Measurements from ENCODE around the gene TENM3.

The TENM3 gene

GRCh38 chr4:182795446-182796238 is 552.4 kb downstream of the TENM3 start:
- H3K36me3 ChIP-seq (ENCODE audit: control insufficient read depth, insufficient read depth, low read length), result peaks cover 14% of the 10 kb centered on the region
- no peaks in the 10 kb centered on the region for H3K4me1 ChIP-seq (ENCODE audit: control insufficient read depth, insufficient read depth, low read length)
- no peak overlapping the region for H3K4me3 ChIP-seq (ENCODE audit: low read depth, low read length)
- H3K27me3 ChIP-seq (ENCODE audit: control insufficient read depth, insufficient read depth, low read length), result no peaks in the 10 kb centered on the region
- no peak overlapping the region for H3K9ac ChIP-seq (ENCODE audit: low read depth, low read length)
- H3K9me3 ChIP-seq (ENCODE audit: control insufficient read depth, insufficient read depth, low read length), result no peaks in the 10 kb centered on the region

DNA sequence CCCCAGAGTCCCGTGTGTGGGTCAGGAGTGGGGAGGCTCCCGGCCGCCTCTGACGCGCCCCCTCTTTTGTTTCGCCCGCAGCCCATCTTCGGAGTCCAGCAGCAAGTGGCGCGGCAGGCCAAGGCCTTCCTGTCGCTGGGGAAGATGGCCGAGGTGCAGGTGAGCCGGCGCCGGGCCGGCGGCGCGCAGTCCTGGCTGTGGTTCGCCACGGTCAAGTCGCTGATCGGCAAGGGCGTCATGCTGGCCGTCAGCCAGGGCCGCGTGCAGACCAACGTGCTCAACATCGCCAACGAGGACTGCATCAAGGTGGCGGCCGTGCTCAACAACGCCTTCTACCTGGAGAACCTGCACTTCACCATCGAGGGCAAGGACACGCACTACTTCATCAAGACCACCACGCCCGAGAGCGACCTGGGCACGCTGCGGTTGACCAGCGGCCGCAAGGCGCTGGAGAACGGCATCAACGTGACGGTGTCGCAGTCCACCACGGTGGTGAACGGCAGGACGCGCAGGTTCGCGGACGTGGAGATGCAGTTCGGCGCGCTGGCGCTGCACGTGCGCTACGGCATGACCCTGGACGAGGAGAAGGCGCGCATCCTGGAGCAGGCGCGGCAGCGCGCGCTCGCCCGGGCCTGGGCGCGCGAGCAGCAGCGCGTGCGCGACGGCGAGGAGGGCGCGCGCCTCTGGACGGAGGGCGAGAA is 556.5 kb downstream of the TENM3 start:
- Histone ChIP-seq H3K4me1 (ENCODE audit: control insufficient read depth, insufficient read depth, low read length) (peaks cover 11% of the 10 kb centered on the region), H3K9me3 (ENCODE audit: control insufficient read depth, insufficient read depth, low read length) (no peaks in the 10 kb centered on the region), H3K9ac (ENCODE audit: low read depth, low read length) (no peak overlapping the region), H3K27me3 (ENCODE audit: control insufficient read depth, insufficient read depth, low read length) (no peaks in the 10 kb centered on the region), H3K36me3 (ENCODE audit: control insufficient read depth, insufficient read depth, low read length) (peaks cover 7% of the 10 kb centered on the region), H3K4me3 (ENCODE audit: low read depth, low read length) (no peak overlapping the region)

DNA sequence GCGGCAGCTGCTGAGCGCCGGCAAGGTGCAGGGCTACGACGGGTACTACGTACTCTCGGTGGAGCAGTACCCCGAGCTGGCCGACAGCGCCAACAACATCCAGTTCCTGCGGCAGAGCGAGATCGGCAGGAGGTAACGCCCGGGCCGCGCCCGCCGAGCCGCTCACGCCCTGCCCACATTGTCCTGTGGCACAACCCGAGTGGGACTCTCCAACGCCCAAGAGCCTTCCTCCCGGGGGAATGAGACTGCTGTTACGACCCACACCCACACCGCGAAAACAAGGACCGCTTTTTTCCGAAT is 557.0 kb downstream of the TENM3 start:
- Histone ChIP-seq H3K9ac (ENCODE audit: low read depth, low read length) (no peak overlapping the region), H3K36me3 (ENCODE audit: control insufficient read depth, insufficient read depth, low read length) (peaks cover 7% of the 10 kb centered on the region), H3K4me3 (ENCODE audit: low read depth, low read length) (no peak overlapping the region), H3K27me3 (ENCODE audit: control insufficient read depth, insufficient read depth, low read length) (no peaks in the 10 kb centered on the region), H3K4me1 (ENCODE audit: control insufficient read depth, insufficient read depth, low read length) (peaks cover 11% of the 10 kb centered on the region), H3K9me3 (ENCODE audit: control insufficient read depth, insufficient read depth, low read length) (no peaks in the 10 kb centered on the region)

DNA sequence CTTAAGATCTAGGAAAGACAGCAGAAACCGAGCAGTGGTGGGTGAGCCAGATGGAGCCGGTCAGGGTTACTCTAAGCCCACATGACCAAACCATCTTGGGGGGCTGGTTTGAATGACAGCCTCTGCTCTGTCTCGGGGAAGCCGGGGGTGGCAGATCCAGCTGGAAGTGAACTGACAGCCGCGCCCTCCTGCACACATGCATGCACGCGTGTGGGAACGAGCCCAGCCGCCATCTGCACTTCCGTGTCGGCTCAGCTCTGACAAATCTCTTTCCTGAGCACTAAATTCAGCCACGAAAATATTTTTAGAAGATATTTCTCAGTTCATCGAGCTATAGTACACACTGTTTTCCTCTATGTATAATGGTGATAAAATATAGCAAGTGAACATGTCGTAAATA is 558.4 kb downstream of the TENM3 start:
- H3K4me3 ChIP-seq (ENCODE audit: low read depth, low read length), result no peak overlapping the region
- peaks cover 7% of the 10 kb centered on the region for H3K36me3 ChIP-seq (ENCODE audit: control insufficient read depth, insufficient read depth, low read length)
- H3K9ac ChIP-seq (ENCODE audit: low read depth, low read length), result no peak overlapping the region
- no peaks in the 10 kb centered on the region for H3K9me3 ChIP-seq (ENCODE audit: control insufficient read depth, insufficient read depth, low read length)
- no peaks in the 10 kb centered on the region for H3K27me3 ChIP-seq (ENCODE audit: control insufficient read depth, insufficient read depth, low read length)
- peaks cover 11% of the 10 kb centered on the region for H3K4me1 ChIP-seq (ENCODE audit: control insufficient read depth, insufficient read depth, low read length)

DNA sequence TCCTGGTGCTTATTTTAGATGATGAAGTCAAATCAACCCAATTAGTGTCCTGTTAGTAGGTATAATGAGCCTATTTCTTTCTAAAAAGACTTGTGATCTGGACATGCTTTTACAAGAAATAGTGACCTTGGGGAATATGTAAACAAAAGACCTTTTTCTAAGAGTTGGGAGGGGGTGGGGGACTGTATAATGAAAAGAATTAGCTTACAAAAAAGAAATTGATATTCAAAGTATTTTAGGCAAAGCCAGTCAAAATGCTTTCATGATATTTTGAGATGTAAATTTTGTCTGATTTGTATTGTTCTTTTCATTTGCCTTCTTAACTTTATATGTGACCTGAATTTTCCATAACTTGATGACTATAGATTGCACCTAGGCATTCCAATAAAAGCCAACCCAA is 559.4 kb downstream of the TENM3 start:
- Histone ChIP-seq H3K9me3 (ENCODE audit: control insufficient read depth, insufficient read depth, low read length) (no peaks in the 10 kb centered on the region), H3K36me3 (ENCODE audit: control insufficient read depth, insufficient read depth, low read length) (peaks cover 7% of the 10 kb centered on the region), H3K9ac (ENCODE audit: low read depth, low read length) (no peak overlapping the region), H3K27me3 (ENCODE audit: control insufficient read depth, insufficient read depth, low read length) (peaks cover 4% of the 10 kb centered on the region), H3K4me1 (ENCODE audit: control insufficient read depth, insufficient read depth, low read length) (peaks cover 14% of the 10 kb centered on the region), H3K4me3 (ENCODE audit: low read depth, low read length) (no peak overlapping the region)

GRCh38 chr4:182803235-182803634 is 560.0 kb downstream of the TENM3 start:
- H3K36me3 ChIP-seq (ENCODE audit: control insufficient read depth, insufficient read depth, low read length), result peaks cover 7% of the 10 kb centered on the region
- no peak overlapping the region for H3K9ac ChIP-seq (ENCODE audit: low read depth, low read length)
- peaks cover 4% of the 10 kb centered on the region for H3K27me3 ChIP-seq (ENCODE audit: control insufficient read depth, insufficient read depth, low read length)
- H3K4me1 ChIP-seq (ENCODE audit: control insufficient read depth, insufficient read depth, low read length), result peaks cover 14% of the 10 kb centered on the region
- H3K9me3 ChIP-seq (ENCODE audit: control insufficient read depth, insufficient read depth, low read length), result no peaks in the 10 kb centered on the region
- H3K4me3 ChIP-seq (ENCODE audit: low read depth, low read length), result no peak overlapping the region

DNA sequence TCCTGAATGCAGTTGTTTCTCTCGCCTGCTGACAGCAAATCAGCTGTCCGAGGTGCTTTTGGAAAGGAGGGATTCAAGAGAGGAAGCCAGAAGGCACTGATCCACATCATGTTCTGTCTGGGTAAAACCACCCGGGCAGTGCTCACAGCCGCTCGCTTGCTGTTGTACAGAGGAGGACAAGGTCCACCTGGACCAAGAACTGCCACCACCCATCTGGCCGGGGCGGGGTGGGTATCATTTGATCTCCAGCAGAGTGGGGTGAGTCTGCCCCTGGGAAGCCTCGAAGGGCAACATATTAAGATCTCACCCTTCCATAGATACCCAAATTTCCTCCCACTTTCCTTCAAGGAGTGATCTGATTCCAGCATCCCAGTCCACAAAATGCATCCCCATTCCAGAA is 560.9 kb downstream of the TENM3 start:
- peaks cover 14% of the 10 kb centered on the region for H3K4me1 ChIP-seq (ENCODE audit: control insufficient read depth, insufficient read depth, low read length)

DNA sequence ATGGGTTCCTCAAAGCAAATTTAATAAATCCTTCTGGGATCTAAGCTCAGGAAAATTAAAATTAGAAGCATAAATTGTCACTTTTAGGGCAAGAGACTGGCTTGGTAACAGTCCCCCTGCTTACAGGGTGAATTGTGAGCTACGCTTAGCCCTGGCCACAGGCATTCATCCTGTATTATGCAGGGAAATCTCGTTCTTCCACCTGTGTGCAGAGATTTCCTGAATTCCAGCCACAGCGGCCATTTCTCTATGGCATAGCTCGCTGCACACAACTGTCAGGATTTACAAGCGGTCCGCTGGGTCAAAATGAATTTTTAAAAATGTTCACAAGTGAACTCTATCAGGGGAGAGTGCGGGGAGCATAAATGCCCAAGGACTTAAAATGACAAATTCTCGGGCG is 562.1 kb downstream of the TENM3 start:
- H3K4me1 ChIP-seq (ENCODE audit: control insufficient read depth, insufficient read depth, low read length), result peaks cover 14% of the 10 kb centered on the region
- H3K9me3 ChIP-seq (ENCODE audit: control insufficient read depth, insufficient read depth, low read length), result no peaks in the 10 kb centered on the region
- H3K9ac ChIP-seq (ENCODE audit: low read depth, low read length), result no peak overlapping the region
- H3K27me3 ChIP-seq (ENCODE audit: control insufficient read depth, insufficient read depth, low read length), result peaks cover 4% of the 10 kb centered on the region
- H3K36me3 ChIP-seq (ENCODE audit: control insufficient read depth, insufficient read depth, low read length), result peaks cover under 1% of the 10 kb centered on the region
- no peak overlapping the region for H3K4me3 ChIP-seq (ENCODE audit: low read depth, low read length)

More for the DNA sequence above, 560.9 kb downstream of the TENM3 start:
- peaks cover 4% of the 10 kb centered on the region for H3K27me3 ChIP-seq (ENCODE audit: control insufficient read depth, insufficient read depth, low read length)
- no peaks in the 10 kb centered on the region for H3K9me3 ChIP-seq (ENCODE audit: control insufficient read depth, insufficient read depth, low read length)
- H3K4me3 ChIP-seq (ENCODE audit: low read depth, low read length), result no peak overlapping the region
- H3K36me3 ChIP-seq (ENCODE audit: control insufficient read depth, insufficient read depth, low read length), result peaks cover 7% of the 10 kb centered on the region
- no peak overlapping the region for H3K9ac ChIP-seq (ENCODE audit: low read depth, low read length)

DNA sequence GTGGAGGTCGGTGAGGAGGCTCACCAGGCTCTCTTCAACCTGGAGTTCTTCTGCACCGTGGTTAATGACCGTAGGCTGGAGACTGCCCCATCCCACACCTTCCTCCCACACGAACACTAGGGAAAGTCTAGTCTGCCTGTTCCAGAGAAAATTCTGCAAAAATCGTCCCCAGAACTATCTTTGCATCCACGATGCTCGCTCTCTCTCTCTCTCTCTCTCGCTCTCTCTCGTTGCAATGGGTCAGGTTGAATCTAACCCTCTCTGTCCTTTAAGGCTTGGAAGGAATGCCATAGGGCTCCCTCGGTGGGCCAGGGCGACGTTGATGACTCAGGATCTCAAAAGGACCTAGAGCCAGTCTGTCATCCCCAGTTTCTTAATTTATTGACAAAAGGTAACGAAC is 562.5 kb downstream of the TENM3 start:
- Histone ChIP-seq H3K4me1 (ENCODE audit: control insufficient read depth, insufficient read depth, low read length) (peaks cover 14% of the 10 kb centered on the region), H3K9ac (ENCODE audit: low read depth, low read length) (no peak overlapping the region), H3K27me3 (ENCODE audit: control insufficient read depth, insufficient read depth, low read length) (peaks cover 4% of the 10 kb centered on the region), H3K9me3 (ENCODE audit: control insufficient read depth, insufficient read depth, low read length) (no peaks in the 10 kb centered on the region), H3K4me3 (ENCODE audit: low read depth, low read length) (no peak overlapping the region), H3K36me3 (ENCODE audit: control insufficient read depth, insufficient read depth, low read length) (no peaks in the 10 kb centered on the region)

DNA sequence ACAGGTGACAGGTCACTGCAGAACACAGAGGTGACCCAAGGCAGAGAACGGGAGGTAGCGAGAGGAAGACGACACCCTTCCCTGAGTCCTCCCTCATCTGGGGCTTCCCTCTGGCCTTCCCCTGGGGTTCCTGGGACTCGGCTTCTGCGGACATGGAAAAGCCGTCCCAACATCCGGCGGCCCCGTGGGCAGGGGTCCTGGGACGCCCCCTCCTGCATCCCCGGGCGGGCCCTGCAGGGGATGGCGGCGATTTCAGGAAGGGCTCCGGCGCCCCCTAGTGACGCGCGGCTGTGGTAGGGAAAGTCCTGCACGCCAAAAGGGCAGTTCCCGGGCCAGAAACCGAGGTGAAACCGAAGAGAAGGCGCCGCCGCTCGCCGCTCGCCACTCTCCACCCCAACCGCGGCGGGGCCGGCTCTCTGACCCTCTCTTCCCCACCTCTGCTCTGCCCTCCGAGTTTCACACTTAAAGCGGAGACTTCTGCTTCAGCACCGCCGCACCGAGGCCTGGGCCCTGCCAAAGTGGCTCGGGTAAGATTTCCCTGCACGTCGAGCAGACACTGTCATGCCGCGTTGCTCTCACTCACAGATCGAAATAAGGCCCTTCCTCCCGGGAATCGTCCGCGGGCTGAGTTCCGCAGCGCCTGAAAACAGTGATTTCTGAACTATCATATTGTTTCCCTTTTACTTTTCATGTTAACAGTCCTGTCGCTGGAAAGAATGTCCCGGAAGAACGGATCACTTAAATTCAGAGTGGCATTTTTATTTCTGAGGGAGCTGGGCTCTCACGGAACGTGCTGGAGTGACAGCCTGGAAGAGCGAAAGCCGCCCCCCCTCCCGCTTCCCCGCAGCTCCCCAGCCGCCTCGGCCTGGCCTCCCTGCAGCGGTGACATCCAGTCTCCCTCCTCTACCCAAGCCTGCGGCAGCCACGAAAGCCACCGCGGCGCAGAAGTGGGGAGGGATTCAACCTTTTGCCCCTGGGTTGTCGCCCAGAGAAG is 563.4 kb downstream of the TENM3 start:
- peak overlapping the region; percentile 61 for H3K4me3 ChIP-seq (ENCODE audit: low read depth, low read length)
- peak overlapping the region; percentile 12 for H3K9ac ChIP-seq (ENCODE audit: low read depth, low read length)
- peaks cover 14% of the 10 kb centered on the region for H3K4me1 ChIP-seq (ENCODE audit: control insufficient read depth, insufficient read depth, low read length)
- H3K9me3 ChIP-seq (ENCODE audit: control insufficient read depth, insufficient read depth, low read length), result no peaks in the 10 kb centered on the region
- H3K27me3 ChIP-seq (ENCODE audit: control insufficient read depth, insufficient read depth, low read length), result peaks cover 4% of the 10 kb centered on the region
- H3K36me3 ChIP-seq (ENCODE audit: control insufficient read depth, insufficient read depth, low read length), result no peaks in the 10 kb centered on the region

- H3K9me3 ChIP-seq (ENCODE audit: control insufficient read depth, insufficient read depth, low read length), result no peaks in the 10 kb centered on the region
- no peaks in the 10 kb centered on the region for H3K36me3 ChIP-seq (ENCODE audit: control insufficient read depth, insufficient read depth, low read length)
- peaks cover 13% of the 10 kb centered on the region for H3K4me1 ChIP-seq (ENCODE audit: control insufficient read depth, insufficient read depth, low read length)
- H3K4me3 ChIP-seq (ENCODE audit: low read depth, low read length), result peak overlapping the region; percentile 61
- peaks cover 4% of the 10 kb centered on the region for H3K27me3 ChIP-seq (ENCODE audit: control insufficient read depth, insufficient read depth, low read length)
- no peak overlapping the region for H3K9ac ChIP-seq (ENCODE audit: low read depth, low read length)
Measured at GRCh38 chr4:182807346-182807745, 564.1 kb downstream of the TENM3 start.
